Measurements from ENCODE around the gene PAQR9. TPM values are rescaled to one million over a fixed set of nuclear protein-coding genes. Genes with fewer than 3 reads are reported as not detected.

Gene PAQR9
- total and polyA plus RNA-seq, 2 of the 13 experiments (the other 11 are each of a cell fraction or from before 2014, with no cell fraction given): 3.7 to 10.3 TPM

GRCh38 chr3:142962520-142963233 lies 797 bp downstream of the PAQR9 start (continued):
- TF ChIP-seq CREB3 (CRISPR knock-in tag; IDR thresholded peaks at IDR 0.05) (no peak), NAIF1 (CRISPR knock-in tag; IDR thresholded peaks at IDR 0.05; ENCODE audit: borderline replicate concordance) (no peak), CREB1 (IDR thresholded peaks at IDR 0.05) (no peak), CREB1 (CRISPR knock-in tag; IDR thresholded peaks at IDR 0.05) (no peak), NFATC3 (CRISPR knock-in tag; IDR thresholded peaks at IDR 0.05) (no peak), GZF1 (CRISPR knock-in tag; IDR thresholded peaks at IDR 0.05) (no peak), ZNF782 (CRISPR knock-in tag; IDR thresholded peaks at IDR 0.05; ENCODE audit: borderline replicate concordance) (no peak), ZNF644 (CRISPR knock-in tag; IDR thresholded peaks at IDR 0.05; ENCODE audit: low read depth) (no peak), NFE2L1 (CRISPR knock-in tag; IDR thresholded peaks at IDR 0.05; ENCODE audit: borderline replicate concordance) (no peak), ZNF557 (CRISPR knock-in tag; IDR thresholded peaks at IDR 0.05) (0 out of 2 replicates have a peak, but pooled peaks have one; percentile 17), NKX3-1 (CRISPR knock-in tag; IDR thresholded peaks at IDR 0.05) (no peak), TOPORS (CRISPR knock-in tag; IDR thresholded peaks at IDR 0.05) (peak; percentile 70; the same call in 1 of the 2 replicates), GATA4 (IDR thresholded peaks at IDR 0.05; ENCODE audit: borderline replicate concordance, low read depth) (no peak)
- TF ChIP-seq, protein P1, sequence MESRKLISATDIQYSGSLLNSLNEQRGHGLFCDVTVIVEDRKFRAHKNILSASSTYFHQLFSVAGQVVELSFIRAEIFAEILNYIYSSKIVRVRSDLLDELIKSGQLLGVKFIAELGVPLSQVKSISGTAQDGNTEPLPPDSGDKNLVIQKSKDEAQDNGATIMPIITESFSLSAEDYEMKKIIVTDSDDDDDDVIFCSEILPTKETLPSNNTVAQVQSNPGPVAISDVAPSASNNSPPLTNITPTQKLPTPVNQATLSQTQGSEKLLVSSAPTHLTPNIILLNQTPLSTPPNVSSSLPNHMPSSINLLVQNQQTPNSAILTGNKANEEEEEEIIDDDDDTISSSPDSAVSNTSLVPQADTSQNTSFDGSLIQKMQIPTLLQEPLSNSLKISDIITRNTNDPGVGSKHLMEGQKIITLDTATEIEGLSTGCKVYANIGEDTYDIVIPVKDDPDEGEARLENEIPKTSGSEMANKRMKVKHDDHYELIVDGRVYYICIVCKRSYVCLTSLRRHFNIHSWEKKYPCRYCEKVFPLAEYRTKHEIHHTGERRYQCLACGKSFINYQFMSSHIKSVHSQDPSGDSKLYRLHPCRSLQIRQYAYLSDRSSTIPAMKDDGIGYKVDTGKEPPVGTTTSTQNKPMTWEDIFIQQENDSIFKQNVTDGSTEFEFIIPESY (CRISPR knock-in tag; IDR thresholded peaks at IDR 0.05): peak; percentile 95
- TF ChIP-seq, protein P2, sequence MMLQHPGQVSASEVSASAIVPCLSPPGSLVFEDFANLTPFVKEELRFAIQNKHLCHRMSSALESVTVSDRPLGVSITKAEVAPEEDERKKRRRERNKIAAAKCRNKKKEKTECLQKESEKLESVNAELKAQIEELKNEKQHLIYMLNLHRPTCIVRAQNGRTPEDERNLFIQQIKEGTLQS (CRISPR knock-in tag; IDR thresholded peaks at IDR 0.05): no peak
- TF ChIP-seq, protein P3, sequence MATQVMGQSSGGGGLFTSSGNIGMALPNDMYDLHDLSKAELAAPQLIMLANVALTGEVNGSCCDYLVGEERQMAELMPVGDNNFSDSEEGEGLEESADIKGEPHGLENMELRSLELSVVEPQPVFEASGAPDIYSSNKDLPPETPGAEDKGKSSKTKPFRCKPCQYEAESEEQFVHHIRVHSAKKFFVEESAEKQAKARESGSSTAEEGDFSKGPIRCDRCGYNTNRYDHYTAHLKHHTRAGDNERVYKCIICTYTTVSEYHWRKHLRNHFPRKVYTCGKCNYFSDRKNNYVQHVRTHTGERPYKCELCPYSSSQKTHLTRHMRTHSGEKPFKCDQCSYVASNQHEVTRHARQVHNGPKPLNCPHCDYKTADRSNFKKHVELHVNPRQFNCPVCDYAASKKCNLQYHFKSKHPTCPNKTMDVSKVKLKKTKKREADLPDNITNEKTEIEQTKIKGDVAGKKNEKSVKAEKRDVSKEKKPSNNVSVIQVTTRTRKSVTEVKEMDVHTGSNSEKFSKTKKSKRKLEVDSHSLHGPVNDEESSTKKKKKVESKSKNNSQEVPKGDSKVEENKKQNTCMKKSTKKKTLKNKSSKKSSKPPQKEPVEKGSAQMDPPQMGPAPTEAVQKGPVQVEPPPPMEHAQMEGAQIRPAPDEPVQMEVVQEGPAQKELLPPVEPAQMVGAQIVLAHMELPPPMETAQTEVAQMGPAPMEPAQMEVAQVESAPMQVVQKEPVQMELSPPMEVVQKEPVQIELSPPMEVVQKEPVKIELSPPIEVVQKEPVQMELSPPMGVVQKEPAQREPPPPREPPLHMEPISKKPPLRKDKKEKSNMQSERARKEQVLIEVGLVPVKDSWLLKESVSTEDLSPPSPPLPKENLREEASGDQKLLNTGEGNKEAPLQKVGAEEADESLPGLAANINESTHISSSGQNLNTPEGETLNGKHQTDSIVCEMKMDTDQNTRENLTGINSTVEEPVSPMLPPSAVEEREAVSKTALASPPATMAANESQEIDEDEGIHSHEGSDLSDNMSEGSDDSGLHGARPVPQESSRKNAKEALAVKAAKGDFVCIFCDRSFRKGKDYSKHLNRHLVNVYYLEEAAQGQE (IDR thresholded peaks at IDR 0.05; ENCODE audit: borderline replicate concordance in 1 of 2, low read depth in 1 of 2, low read length in 2 of 2): no peak
